ENCODE results near the gene PGAM2. TPM values are rescaled to one million over a fixed set of nuclear protein-coding genes. Genes with fewer than 3 reads are reported as not detected.
A peak's percentile ranks its signal among the peaks of the same experiment; 100 is the strongest.

The PGAM2 gene
- total RNA-seq, 1 donor: 0.81 TPM

GRCh38 chr7:44086627-44087026 is 21.3 kb upstream of the PGAM2 start:
- DNase-seq (ENCODE audit: low read depth in 2 of 3, low spot score in 2 of 3): no peak

GRCh38 chr7:44085546-44085945 is 20.2 kb upstream of the PGAM2 start:
- no peak for DNase-seq (ENCODE audit: low read depth in 2 of 3, low spot score in 2 of 3)

GRCh38 chr7:44084701-44085100 is 19.3 kb upstream of the PGAM2 start:
- no peak for DNase-seq (ENCODE audit: low read depth in 2 of 3, low spot score in 2 of 3)

- DNase-seq (ENCODE audit: low read depth in 2 of 3, low spot score in 2 of 3): no peak
Measured at GRCh38 chr7:44083796-44084195, 18.4 kb upstream of the PGAM2 start.

GRCh38 chr7:44082541-44083207 is 17.3 kb upstream of the PGAM2 start:
- DNase-seq (ENCODE audit: low read depth in 2 of 3, low spot score in 2 of 3): peak; percentile 89 to 99 (median 99)

- DNase-seq (ENCODE audit: low read depth in 2 of 3, low spot score in 2 of 3): peak in 2 of 3 donors; percentile 60 to 71
Measured at GRCh38 chr7:44081266-44081748, 15.9 kb upstream of the PGAM2 start.

GRCh38 chr7:44080686-44081265 is 15.4 kb upstream of the PGAM2 start:
- DNase-seq (ENCODE audit: low read depth in 2 of 3, low spot score in 2 of 3): no peak

- DNase-seq (ENCODE audit: low read depth in 2 of 3, low spot score in 2 of 3): no peak
Measured at GRCh38 chr7:44080118-44080517, 14.8 kb upstream of the PGAM2 start.

- no peak for DNase-seq (ENCODE audit: low read depth in 2 of 3, low spot score in 2 of 3)
Measured at GRCh38 chr7:44079331-44080021, 14.1 kb upstream of the PGAM2 start.

- DNase-seq (ENCODE audit: low read depth in 2 of 3, low spot score in 2 of 3): no peak
Measured at GRCh38 chr7:44078521-44078920, 13.2 kb upstream of the PGAM2 start.

GRCh38 chr7:44077681-44078091 is 12.3 kb upstream of the PGAM2 start:
- no peak for DNase-seq (ENCODE audit: low read depth in 2 of 3, low spot score in 2 of 3)

GRCh38 chr7:44077061-44077460 is 11.7 kb upstream of the PGAM2 start:
- no peak for DNase-seq (ENCODE audit: low read depth in 2 of 3, low spot score in 2 of 3)

GRCh38 chr7:44076101-44076895 is 10.9 kb upstream of the PGAM2 start:
- DNase-seq (ENCODE audit: low read depth in 2 of 3, low spot score in 2 of 3): no peak

- no peak for DNase-seq (ENCODE audit: low read depth in 2 of 3, low spot score in 2 of 3)
Measured at GRCh38 chr7:44075296-44076075, 10.1 kb upstream of the PGAM2 start.

- no peak for DNase-seq (ENCODE audit: low read depth in 2 of 3, low spot score in 2 of 3)
Measured at GRCh38 chr7:44074349-44074695, 9.0 kb upstream of the PGAM2 start.

- DNase-seq (ENCODE audit: low read depth in 2 of 3, low spot score in 2 of 3): peak in 2 of 3 donors; percentile 91 to 93
Measured at GRCh38 chr7:44073664-44074348, 8.4 kb upstream of the PGAM2 start.

GRCh38 chr7:44072364-44073231 is 7.2 kb upstream of the PGAM2 start:
- DNase-seq (ENCODE audit: low read depth in 2 of 3, low spot score in 2 of 3): peak in 2 of 3 donors; percentile 68 to 76

- DNase-seq (ENCODE audit: low read depth in 2 of 3, low spot score in 2 of 3): no peak
Measured at GRCh38 chr7:44071726-44072363, 6.5 kb upstream of the PGAM2 start.
